Activated naive CD4-positive, alpha-beta T cell treated with anti-CD3 and anti-CD28 coated beads, Interleukin-2, amount 10 ng/mL, durations not matched to agents 7 days and 5 days (primary cell): ENCODE results near the gene FCHSD2.

Experiments
- CTCF ChIA-PET: fragments of 350-600 bp; sonication (Branson Sonifier 250); formaldehyde crosslinking; loops from one replicate; lab custom pipeline; 2021; ENCODE audit warnings: antibody characterized with exemption; lab: Charles Lee
- DNase-seq: peaks from one replicate; pipeline ENCODE4 v3.0.0-alpha.2; 2020
- H3K27ac Mint-ChIP-seq: one replicate; pipeline ENCODE4 v1.8.0; 2021; ENCODE audit warnings: mild to moderate bottlenecking, moderate library complexity, mixed read lengths
- H3K27me3 Mint-ChIP-seq: one replicate; pipeline ENCODE4 v1.8.0; 2021; ENCODE audit warnings: mild to moderate bottlenecking, mixed read lengths
- H3K36me3 Mint-ChIP-seq: one replicate; pipeline ENCODE4 v1.8.0; 2021; ENCODE audit warnings: mixed read lengths
- H3K4me1 Mint-ChIP-seq: one replicate; pipeline ENCODE4 v1.8.0; 2021; ENCODE audit warnings: mixed read lengths
- H3K4me3 Mint-ChIP-seq: one replicate; pipeline ENCODE4 v1.8.0; 2021; ENCODE audit warnings: mild to moderate bottlenecking, moderate library complexity, mixed read lengths
- H3K9me3 Mint-ChIP-seq: one replicate; pipeline ENCODE4 v1.8.0; 2021; ENCODE audit warnings: mixed read lengths

The FCHSD2 gene

GRCh38 chr11:73152086-73152853, 10.2 kb upstream of the FCHSD2 start:
- Mint-ChIP-seq H3K4me3 (no peak overlapping the region), H3K36me3 (no peaks in the 10 kb centered on the region), H3K4me1 (peaks cover 85% of the 10 kb centered on the region), H3K9me3 (no peaks in the 10 kb centered on the region), H3K27ac (peak overlapping the region; percentile 92), H3K27me3 (no peaks in the 10 kb centered on the region)
- CTCF ChIA-PET = interaction anchor here (2.0 to 4.7 kb wide), 3 partner anchors 10 to 24 kb away, joined by 6 to 26 read pairs (median 25); partner anchors contain the start of gene FCHSD2
- DNase-seq = no peak

- CTCF ChIA-PET = interaction anchor here (3.1 to 4.7 kb wide), 2 partner anchors 9 to 25 kb away, joined by 25 to 26 read pairs; partner anchors contain the start of gene FCHSD2
- DNase-seq = no peak
- Mint-ChIP-seq H3K27me3 (no peaks in the 10 kb centered on the region), H3K36me3 (no peaks in the 10 kb centered on the region), H3K27ac (no peak overlapping the region), H3K9me3 (no peaks in the 10 kb centered on the region), H3K4me3 (no peak overlapping the region), H3K4me1 (peaks cover 86% of the 10 kb centered on the region)
These were observed 9.3 kb upstream of the FCHSD2 start for GRCh38 chr11:73151416-73151815.

GRCh38 chr11:73149105-73149504, 7.0 kb upstream of the FCHSD2 start:
- DNase-seq = no peak
- Mint-ChIP-seq H3K27me3 (no peaks in the 10 kb centered on the region), H3K36me3 (no peaks in the 10 kb centered on the region), H3K9me3 (no peaks in the 10 kb centered on the region), H3K4me1 (peaks cover 69% of the 10 kb centered on the region), H3K4me3 (no peak overlapping the region), H3K27ac (no peak overlapping the region)
- CTCF ChIA-PET = no interaction called here

- no peak overlapping the region for H3K27ac Mint-ChIP-seq
- H3K4me1 Mint-ChIP-seq = peaks cover 69% of the 10 kb centered on the region
- H3K27me3 Mint-ChIP-seq = peaks cover under 1% of the 10 kb centered on the region
- H3K9me3 Mint-ChIP-seq = no peaks in the 10 kb centered on the region
- H3K4me3 Mint-ChIP-seq = no peak overlapping the region
- H3K36me3 Mint-ChIP-seq = no peaks in the 10 kb centered on the region
- CTCF ChIA-PET = interaction anchor here (1.6 kb wide), 1 partner anchor 15 kb away, joined by 4 read pairs; no protein-coding TSS in a partner anchor
- no peak for DNase-seq
These were observed 5.9 kb upstream of the FCHSD2 start for GRCh38 chr11:73147771-73148681.

GRCh38 chr11:73145986-73146575, 4.0 kb upstream of the FCHSD2 start:
- no peak for DNase-seq
- H3K9me3 Mint-ChIP-seq = no peaks in the 10 kb centered on the region
- no peaks in the 10 kb centered on the region for H3K36me3 Mint-ChIP-seq
- H3K27me3 Mint-ChIP-seq = peaks cover 4% of the 10 kb centered on the region
- CTCF ChIA-PET = interaction anchor here (1.0 to 1.8 kb wide), 3 partner anchors 31 to 333 kb away, joined by 3 to 7 read pairs (median 4); no protein-coding TSS in a partner anchor
- no peak overlapping the region for H3K27ac Mint-ChIP-seq
- H3K4me3 Mint-ChIP-seq = no peak overlapping the region
- H3K4me1 Mint-ChIP-seq = peaks cover 54% of the 10 kb centered on the region

- DNase-seq = no peak
- CTCF ChIA-PET = interaction anchor here (0.6 to 3.9 kb wide), 11 partner anchors 9 to 350 kb away, joined by 3 to 61 read pairs (median 4); no protein-coding TSS in a partner anchor
- H3K27ac Mint-ChIP-seq = peak overlapping the region; percentile 96
- peak overlapping the region; percentile 80 for H3K4me3 Mint-ChIP-seq
- H3K4me1 Mint-ChIP-seq = peaks cover 54% of the 10 kb centered on the region
- no peaks in the 10 kb centered on the region for H3K9me3 Mint-ChIP-seq
- H3K36me3 Mint-ChIP-seq = peaks cover 16% of the 10 kb centered on the region
- peaks cover 4% of the 10 kb centered on the region for H3K27me3 Mint-ChIP-seq
These were observed 1.2 kb upstream of the FCHSD2 start for GRCh38 chr11:73143126-73143838.

- Mint-ChIP-seq H3K4me3 (peak overlapping the region; percentile 85), H3K36me3 (peaks cover 31% of the 10 kb centered on the region), H3K9me3 (no peaks in the 10 kb centered on the region), H3K27me3 (peaks cover 4% of the 10 kb centered on the region), H3K27ac (peak overlapping the region; percentile 94), H3K4me1 (peaks cover 52% of the 10 kb centered on the region)
- DNase-seq = peak; percentile 76
- CTCF ChIA-PET = interaction anchor here (0.9 to 3.9 kb wide), 9 partner anchors 10 to 311 kb away, joined by 3 to 61 read pairs (median 4); no protein-coding TSS in a partner anchor
These were observed 600 bp downstream of the FCHSD2 start for GRCh38 chr11:73141309-73142127.

GRCh38 chr11:73141031-73141308, 1.1 kb downstream of the FCHSD2 start:
- H3K4me1 Mint-ChIP-seq = peaks cover 52% of the 10 kb centered on the region
- DNase-seq = peak; percentile 35
- CTCF ChIA-PET = interaction anchor here (0.9 to 3.9 kb wide), 3 partner anchors 37 to 309 kb away, joined by 3 to 61 read pairs (median 4); no protein-coding TSS in a partner anchor
- peak overlapping the region; percentile 94 for H3K27ac Mint-ChIP-seq
- H3K4me3 Mint-ChIP-seq = peak overlapping the region; percentile 85
- peaks cover 4% of the 10 kb centered on the region for H3K27me3 Mint-ChIP-seq
- H3K9me3 Mint-ChIP-seq = no peaks in the 10 kb centered on the region
- H3K36me3 Mint-ChIP-seq = peaks cover 35% of the 10 kb centered on the region

- Mint-ChIP-seq H3K9me3 (no peaks in the 10 kb centered on the region), H3K4me1 (peaks cover 57% of the 10 kb centered on the region), H3K4me3 (peak overlapping the region; percentile 85), H3K36me3 (peaks cover 37% of the 10 kb centered on the region), H3K27me3 (peaks cover 4% of the 10 kb centered on the region), H3K27ac (peak overlapping the region; percentile 94)
- DNase-seq = peak; percentile 40
- CTCF ChIA-PET = interaction anchor here (1.6 to 3.9 kb wide), 3 partner anchors 37 to 309 kb away, joined by 4 to 61 read pairs (median 9); no protein-coding TSS in a partner anchor
These were observed 1.7 kb downstream of the FCHSD2 start for GRCh38 chr11:73140213-73141030.

GRCh38 chr11:73139476-73140198, 2.5 kb downstream of the FCHSD2 start:
- H3K27me3 Mint-ChIP-seq = peaks cover 4% of the 10 kb centered on the region
- peaks cover 37% of the 10 kb centered on the region for H3K36me3 Mint-ChIP-seq
- peaks cover 58% of the 10 kb centered on the region for H3K4me1 Mint-ChIP-seq
- peak overlapping the region; percentile 85 for H3K4me3 Mint-ChIP-seq
- H3K27ac Mint-ChIP-seq = no peak overlapping the region
- no peaks in the 10 kb centered on the region for H3K9me3 Mint-ChIP-seq
- CTCF ChIA-PET = interaction anchor here (0.8 to 1.6 kb wide), 2 partner anchors 14 to 38 kb away, joined by 3 to 9 read pairs; no protein-coding TSS in a partner anchor
- no peak for DNase-seq

- no peak overlapping the region for H3K27ac Mint-ChIP-seq
- peaks cover 3% of the 10 kb centered on the region for H3K27me3 Mint-ChIP-seq
- DNase-seq = no peak
- peaks cover 47% of the 10 kb centered on the region for H3K4me1 Mint-ChIP-seq
- H3K36me3 Mint-ChIP-seq = peaks cover 45% of the 10 kb centered on the region
- H3K9me3 Mint-ChIP-seq = no peaks in the 10 kb centered on the region
- CTCF ChIA-PET = interaction anchor here (0.7 to 2.0 kb wide), 6 partner anchors 15 to 307 kb away, joined by 3 to 15 read pairs (median 3); no protein-coding TSS in a partner anchor
- H3K4me3 Mint-ChIP-seq = no peak overlapping the region
These were observed 4.2 kb downstream of the FCHSD2 start for GRCh38 chr11:73137944-73138274.
